ENCODE data around the gene MCEMP1. TPM values are rescaled to one million over a fixed set of nuclear protein-coding genes. Genes with fewer than 3 reads are reported as not detected.

MCEMP1 gene
- total and polyA plus RNA-seq, 2 of the 13 experiments (the other 11 are each of a cell fraction or from before 2014, with no cell fraction given) = not detected

- intact Hi-C loops (cut with micrococcal nuclease; ENCODE audit: unreplicated experiment) = no loop called here
- TF ChIP-seq RFXANK (CRISPR knock-in tag; IDR thresholded peaks at IDR 0.05) (no peak), ZNF496 (CRISPR knock-in tag; IDR thresholded peaks at IDR 0.05; ENCODE audit: insufficient replicate concordance) (no peak), PPARG (CRISPR knock-in tag; conservative IDR thresholded peaks at IDR 0.05) (no peak), SIN3A (IDR thresholded peaks at IDR 0.05; ENCODE audit: borderline replicate concordance, low read depth, low read length) (no peak), TIGD3 (CRISPR knock-in tag; IDR thresholded peaks at IDR 0.05; ENCODE audit: borderline replicate concordance) (no peak), ZSCAN21 (CRISPR knock-in tag; IDR thresholded peaks at IDR 0.05; ENCODE audit: borderline replicate concordance) (no peak), ZFP90 (CRISPR knock-in tag; IDR thresholded peaks at IDR 0.05; ENCODE audit: borderline replicate concordance) (no peak), ZFP36L1 (CRISPR knock-in tag; IDR thresholded peaks at IDR 0.05) (no peak), SPEN (CRISPR knock-in tag; IDR thresholded peaks at IDR 0.05; ENCODE audit: low read depth) (no peak)
- TF ChIP-seq, protein P1, sequence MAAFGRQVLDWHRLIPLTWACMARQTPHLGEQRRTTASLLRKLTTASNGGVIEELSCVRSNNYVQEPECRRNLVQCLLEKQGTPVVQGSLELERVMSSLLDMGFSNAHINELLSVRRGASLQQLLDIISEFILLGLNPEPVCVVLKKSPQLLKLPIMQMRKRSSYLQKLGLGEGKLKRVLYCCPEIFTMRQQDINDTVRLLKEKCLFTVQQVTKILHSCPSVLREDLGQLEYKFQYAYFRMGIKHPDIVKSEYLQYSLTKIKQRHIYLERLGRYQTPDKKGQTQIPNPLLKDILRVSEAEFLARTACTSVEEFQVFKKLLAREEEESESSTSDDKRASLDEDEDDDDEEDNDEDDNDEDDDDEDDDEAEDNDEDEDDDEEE (CRISPR knock-in tag; IDR thresholded peaks at IDR 0.05) = no peak
- no peaks in the 10 kb centered on the region; the same call in 1 of the 2 replicates for H4K20me1 ChIP-seq (ENCODE audit: insufficient read depth, low read length)
- H3K4me3 ChIP-seq (replicated peaks in 1 of 3; ENCODE audit: insufficient read depth in 1 of 3, low read depth in 2 of 3, low read length in 3 of 3) = no peak overlapping the region
- no peak for ATAC-seq
- no peak overlapping the region for H2AFZ ChIP-seq (ENCODE audit: low read length)
- in situ Hi-C loops (cut with HindIII; ENCODE audit: extremely low pct_ligation_motif_present, low pct_unique_long_range_greater_than_20kb) = no loop called here
- no TSS peak for BruUV-seq (replicated peaks)
- no peak overlapping the region for H3K4me2 ChIP-seq (ENCODE audit: low read depth, low read length)
- WGBS (ENCODE audit: low lambda C conversion rate) = 97% methylated on average over 6 of the region's 12 CpGs
- H3K9me3 ChIP-seq (ENCODE audit: low read length) = no peaks in the 10 kb centered on the region
- H3K27ac ChIP-seq (ENCODE audit: extremely low read length, insufficient read depth, low read length) = no peak overlapping the region
- H3K27me3 ChIP-seq (ENCODE audit: control insufficient read depth in 1 of 2, insufficient read depth in 2 of 2, low read length in 2 of 2) = no peaks in the 10 kb centered on the region; a peak in 1 of 5 replicates
- peaks cover 7% of the 10 kb centered on the region for H3K79me2 ChIP-seq (ENCODE audit: insufficient read depth, low read length)
- POLR2A ChIA-PET = no interaction called here
- H3K9ac ChIP-seq (ENCODE audit: insufficient read depth, low read depth, low read length) = no peak overlapping the region
- FAIRE-seq = no peak
- no peaks in the 10 kb centered on the region; a peak in 1 of 5 replicates for H3K36me3 ChIP-seq (replicated peaks in 1 of 2; ENCODE audit: control insufficient read depth in 1 of 2, insufficient read depth in 2 of 2, low read length in 2 of 2)
- DNase-seq (ENCODE audit: low spot score) = no peak
- CTCF ChIA-PET (ENCODE audit: low intra/inter-chr PET ratio, low total read pairs) = no interaction called here
- peaks cover 23% of the 10 kb centered on the region for H3K4me1 ChIP-seq (ENCODE audit: insufficient read depth, low read length)
These were observed 38.0 kb upstream of the MCEMP1 start for GRCh38 chr19:7638802-7639465.

Measured in HepG2 (cell line).